Measurements from ENCODE around the gene ADAM17.

DNA sequence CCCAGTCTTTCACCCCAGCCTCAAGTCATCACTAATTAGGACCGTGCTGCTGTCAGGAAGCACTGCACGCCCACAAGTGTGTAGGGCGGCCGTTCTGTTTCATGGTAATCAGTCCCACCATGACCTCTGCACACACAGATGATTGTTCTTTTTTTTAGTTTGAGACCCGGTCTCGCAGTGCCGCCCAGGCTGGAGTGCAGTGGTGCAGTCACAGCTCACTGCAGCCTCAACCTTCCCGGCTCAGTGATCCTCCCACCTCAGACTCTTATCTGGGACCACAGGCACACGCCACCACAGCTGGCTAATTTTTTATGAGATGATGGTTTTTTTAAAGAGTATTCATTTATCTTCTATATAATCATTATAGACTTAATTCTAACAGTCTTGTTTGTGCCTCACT lies 83.1 kb downstream of the ADAM17 start:
- no peak for TF ChIP-seq EZH2 (IDR thresholded peaks at IDR 0.05; ENCODE audit: insufficient read depth, low read length)
- TF ChIP-seq, protein P1, sequence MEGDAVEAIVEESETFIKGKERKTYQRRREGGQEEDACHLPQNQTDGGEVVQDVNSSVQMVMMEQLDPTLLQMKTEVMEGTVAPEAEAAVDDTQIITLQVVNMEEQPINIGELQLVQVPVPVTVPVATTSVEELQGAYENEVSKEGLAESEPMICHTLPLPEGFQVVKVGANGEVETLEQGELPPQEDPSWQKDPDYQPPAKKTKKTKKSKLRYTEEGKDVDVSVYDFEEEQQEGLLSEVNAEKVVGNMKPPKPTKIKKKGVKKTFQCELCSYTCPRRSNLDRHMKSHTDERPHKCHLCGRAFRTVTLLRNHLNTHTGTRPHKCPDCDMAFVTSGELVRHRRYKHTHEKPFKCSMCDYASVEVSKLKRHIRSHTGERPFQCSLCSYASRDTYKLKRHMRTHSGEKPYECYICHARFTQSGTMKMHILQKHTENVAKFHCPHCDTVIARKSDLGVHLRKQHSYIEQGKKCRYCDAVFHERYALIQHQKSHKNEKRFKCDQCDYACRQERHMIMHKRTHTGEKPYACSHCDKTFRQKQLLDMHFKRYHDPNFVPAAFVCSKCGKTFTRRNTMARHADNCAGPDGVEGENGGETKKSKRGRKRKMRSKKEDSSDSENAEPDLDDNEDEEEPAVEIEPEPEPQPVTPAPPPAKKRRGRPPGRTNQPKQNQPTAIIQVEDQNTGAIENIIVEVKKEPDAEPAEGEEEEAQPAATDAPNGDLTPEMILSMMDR (IDR thresholded peaks at IDR 0.05; ENCODE audit: insufficient read depth, low read depth, low read length) = no peak

Measured in astrocyte (in vitro differentiated cells and primary cell).